Adipocyte (in vitro differentiated cells): ENCODE data around the gene RASD1.
"Not testable (repeated sequence)": the region's sequence is repeated elsewhere in the genome, so short reads cannot be mapped to it uniquely, and the experiment has no call there.

Source experiments
- DNase-seq: peaks from one replicate; pipeline ENCODE4 v3.0.0-alpha.2; 2015; ENCODE audit warnings: low read depth
- H3K27me3 ChIP-seq: replicated peaks from 2 replicates; pipeline ENCODE4 v1.7.0; 2013; ENCODE audit warnings: mild to moderate bottlenecking, low read length, moderate library complexity; ENCODE audit not compliant: control insufficient read depth, insufficient read depth
- H3K36me3 ChIP-seq: 2 replicates; pipeline ENCODE4 v1.7.0; 2013; ENCODE audit warnings: low read length, mild to moderate bottlenecking, moderate library complexity; ENCODE audit not compliant: control insufficient read depth, insufficient read depth, severe bottlenecking
- H3K4me1 ChIP-seq: 2 replicates; pipeline ENCODE4 v1.7.0; 2013; ENCODE audit warnings: mild to moderate bottlenecking, low read length, moderate library complexity; ENCODE audit not compliant: control insufficient read depth, insufficient read depth
- H3K4me3 ChIP-seq: 2 replicates; pipeline ENCODE4 v1.7.0; 2013; ENCODE audit warnings: mild to moderate bottlenecking, low read length, moderate library complexity
- H3K9ac ChIP-seq: 2 replicates; pipeline ENCODE4 v1.7.0; 2013; ENCODE audit warnings: mild to moderate bottlenecking, low read length, moderate library complexity
- H3K9me3 ChIP-seq: 2 replicates; pipeline ENCODE4 v1.7.0; 2013; ENCODE audit warnings: mild to moderate bottlenecking, low read length, moderate library complexity; ENCODE audit not compliant: control insufficient read depth

The RASD1 gene

DNA sequence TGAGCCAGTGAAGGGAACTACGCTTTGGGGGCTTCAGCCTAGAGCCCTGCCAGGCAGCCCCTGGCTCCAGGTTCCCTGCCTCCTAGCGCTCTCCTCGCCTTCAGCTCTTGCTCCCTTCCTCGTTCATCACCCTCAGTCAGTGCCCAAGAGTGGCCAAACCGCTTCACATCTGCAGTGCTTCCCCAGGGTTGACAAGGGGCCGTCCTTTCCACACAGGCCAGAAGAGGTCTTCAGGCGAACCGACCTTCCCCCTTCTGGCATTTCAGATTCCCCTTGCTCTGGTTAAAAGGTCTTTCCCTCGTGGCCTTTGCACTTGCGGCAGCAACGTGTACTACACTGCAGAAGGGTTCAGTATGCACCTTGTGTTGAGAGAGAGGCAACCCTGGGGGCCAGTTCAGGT, 4.1 kb downstream of the RASD1 start:
- DNase-seq = no peak
- H3K36me3 ChIP-seq = peaks cover 35% of the 10 kb centered on the region
- no peaks in the 10 kb centered on the region for H3K27me3 ChIP-seq
- no peaks in the 10 kb centered on the region for H3K9me3 ChIP-seq
- H3K9ac ChIP-seq = no peak overlapping the region
- peaks cover 18% of the 10 kb centered on the region for H3K4me1 ChIP-seq
- H3K4me3 ChIP-seq = no peak overlapping the region

DNA sequence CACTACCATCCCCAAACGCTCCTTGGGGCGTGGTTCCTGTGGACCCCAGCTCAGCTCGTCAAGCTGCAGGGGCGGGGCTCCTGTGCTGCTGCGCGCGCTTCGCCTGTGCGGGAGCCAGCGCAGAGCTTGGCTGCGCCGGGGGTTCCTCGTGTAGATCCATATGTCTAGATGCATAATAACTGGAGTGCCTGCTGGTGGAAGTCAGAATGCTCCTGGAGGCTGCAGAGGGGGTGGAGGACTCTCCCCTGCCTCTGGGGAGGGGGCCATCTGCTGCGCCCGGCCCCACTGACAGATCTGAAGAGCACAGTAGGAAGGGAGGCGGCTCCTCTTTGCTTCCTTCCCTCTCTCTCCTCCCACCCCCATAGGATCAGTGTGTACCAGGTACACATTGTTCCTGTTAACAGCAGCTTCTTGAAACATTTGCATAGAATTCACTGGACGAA, 4.6 kb downstream of the RASD1 start:
- no peaks in the 10 kb centered on the region for H3K9me3 ChIP-seq
- H3K4me1 ChIP-seq = peaks cover 16% of the 10 kb centered on the region
- peaks cover 35% of the 10 kb centered on the region for H3K36me3 ChIP-seq
- H3K27me3 ChIP-seq = no peaks in the 10 kb centered on the region
- H3K4me3 ChIP-seq = no peak overlapping the region
- H3K9ac ChIP-seq = no peak overlapping the region
- DNase-seq = no peak

DNA sequence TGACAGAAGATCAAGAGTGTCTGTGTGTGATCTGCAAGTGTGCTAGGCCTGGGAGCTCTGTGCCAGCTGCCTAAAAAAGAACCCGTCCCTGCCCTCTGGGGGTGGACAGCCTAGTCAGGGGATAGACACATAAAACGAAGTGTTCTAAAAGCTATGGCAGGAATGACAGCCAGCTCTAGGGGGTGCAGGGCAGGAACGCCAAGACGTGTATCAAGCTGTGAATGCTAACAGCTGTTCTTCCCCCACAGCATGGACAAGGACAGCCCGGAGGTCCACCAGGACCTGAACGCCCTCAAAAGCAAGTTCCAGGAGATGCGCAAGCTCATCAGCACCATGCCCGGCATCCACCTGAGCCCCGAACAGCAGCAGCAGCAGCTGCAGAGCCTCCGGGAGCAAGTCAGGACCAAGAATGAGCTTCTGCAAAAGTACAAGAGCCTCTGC, 5.1 kb downstream of the RASD1 start:
- Histone ChIP-seq H3K9ac (no peak overlapping the region), H3K4me1 (peaks cover 16% of the 10 kb centered on the region), H3K27me3 (no peaks in the 10 kb centered on the region), H3K9me3 (no peaks in the 10 kb centered on the region), H3K36me3 (peaks cover 35% of the 10 kb centered on the region), H3K4me3 (no peak overlapping the region)
- DNase-seq = no peak

DNA sequence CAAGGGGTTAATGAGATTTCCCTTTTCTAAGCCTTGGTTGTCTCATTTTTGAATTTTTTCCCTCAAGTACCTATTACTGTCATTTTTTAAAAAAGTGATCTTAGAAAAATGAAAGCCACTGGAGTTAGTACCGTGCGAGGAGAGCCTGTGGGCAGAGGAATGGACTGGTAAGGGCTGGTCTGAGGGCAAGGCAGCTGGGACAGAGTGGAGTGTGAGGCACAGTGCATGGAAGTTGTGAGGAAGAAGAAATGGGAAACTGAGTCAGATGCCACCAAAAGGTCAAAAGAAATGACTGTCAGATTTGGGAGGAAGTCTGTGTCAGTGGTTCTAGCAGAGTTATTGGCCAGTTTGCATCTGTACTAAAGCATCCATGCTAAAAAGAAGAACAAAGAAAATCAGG, 8.2 kb downstream of the RASD1 start:
- no peaks in the 10 kb centered on the region for H3K27me3 ChIP-seq
- no peak for DNase-seq
- no peaks in the 10 kb centered on the region for H3K9me3 ChIP-seq
- peaks cover 6% of the 10 kb centered on the region for H3K4me1 ChIP-seq
- H3K36me3 ChIP-seq = peaks cover 37% of the 10 kb centered on the region
- H3K4me3 ChIP-seq = no peak overlapping the region
- no peak overlapping the region for H3K9ac ChIP-seq

DNA sequence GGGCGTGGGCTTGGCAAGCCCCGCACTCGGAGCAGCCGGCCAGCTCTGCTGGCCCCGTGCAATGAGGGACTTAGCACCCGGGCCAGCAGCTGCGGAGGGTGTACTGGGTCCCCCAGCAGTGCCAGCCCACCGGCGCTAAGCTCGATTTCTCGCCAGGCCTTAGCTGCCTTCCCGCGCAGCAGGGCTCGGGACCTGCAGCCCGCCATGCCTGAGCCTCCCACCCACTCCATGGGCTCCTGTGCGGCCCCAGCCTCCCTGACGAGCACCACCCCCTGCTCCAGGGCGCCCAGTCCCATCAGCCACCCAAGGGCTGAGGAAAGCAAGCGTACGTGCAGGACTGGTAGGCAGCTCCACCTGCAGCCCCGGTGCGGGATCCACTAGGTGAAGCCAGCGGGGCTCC, 9.8 kb downstream of the RASD1 start:
- peaks cover 26% of the 10 kb centered on the region for H3K36me3 ChIP-seq
- H3K9ac ChIP-seq, H3K4me3 ChIP-seq, DNase-seq, H3K9me3 ChIP-seq, H3K4me1 ChIP-seq, H3K27me3 ChIP-seq: not testable (repeated sequence)

DNA sequence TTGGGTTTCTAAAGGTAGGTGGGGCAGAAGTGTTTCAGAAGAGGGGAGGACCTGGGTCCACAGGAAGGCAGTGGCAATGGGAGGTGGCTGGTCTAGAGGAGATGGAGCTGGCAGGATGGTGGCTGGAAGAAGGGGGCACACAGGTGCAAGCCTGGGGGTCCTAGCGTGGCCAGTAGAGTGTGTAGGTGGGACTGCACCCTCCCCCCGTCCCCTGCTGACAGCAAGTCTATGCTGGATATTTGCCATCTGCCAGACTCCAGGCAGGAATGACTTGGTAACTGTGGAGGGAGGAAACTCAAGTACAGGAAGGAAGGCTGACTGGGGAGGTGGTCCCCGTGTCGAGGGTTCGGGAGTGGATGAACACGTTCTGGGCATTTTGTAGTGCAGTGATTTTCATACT, 10.8 kb downstream of the RASD1 start:
- Histone ChIP-seq H3K27me3 (no peaks in the 10 kb centered on the region), H3K36me3 (peaks cover 19% of the 10 kb centered on the region), H3K4me1 (peaks cover 4% of the 10 kb centered on the region), H3K4me3 (no peak overlapping the region), H3K9me3 (no peaks in the 10 kb centered on the region), H3K9ac (no peak overlapping the region)
- no peak for DNase-seq

DNA sequence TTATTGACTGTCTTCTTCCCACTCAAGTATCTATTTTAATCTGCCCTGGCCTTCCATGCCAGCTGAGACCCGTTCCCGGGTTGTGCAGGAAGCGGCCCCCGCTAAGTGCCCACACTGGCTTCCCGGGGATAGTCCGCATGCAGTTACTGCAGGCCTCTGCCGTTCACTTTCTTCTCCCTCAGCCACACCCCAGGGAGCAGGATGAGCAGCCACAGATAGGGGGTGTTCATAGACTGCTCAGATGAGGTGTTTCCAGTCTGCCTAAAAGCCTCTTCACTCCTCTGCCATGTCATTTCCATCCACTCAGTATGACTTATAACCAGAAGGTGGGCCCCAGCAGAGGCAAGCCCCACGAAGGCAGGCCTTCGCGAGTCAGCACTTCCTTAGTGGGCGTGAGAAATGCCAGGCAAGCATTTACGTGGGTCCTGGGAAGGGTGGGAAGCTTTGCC, 11.7 kb downstream of the RASD1 start:
- Histone ChIP-seq H3K9me3 (no peaks in the 10 kb centered on the region), H3K9ac (peak overlapping the region; percentile 6), H3K4me1 (peaks cover 4% of the 10 kb centered on the region), H3K36me3 (peaks cover 21% of the 10 kb centered on the region), H3K4me3 (no peak overlapping the region), H3K27me3 (no peaks in the 10 kb centered on the region)
- DNase-seq = no peak

DNA sequence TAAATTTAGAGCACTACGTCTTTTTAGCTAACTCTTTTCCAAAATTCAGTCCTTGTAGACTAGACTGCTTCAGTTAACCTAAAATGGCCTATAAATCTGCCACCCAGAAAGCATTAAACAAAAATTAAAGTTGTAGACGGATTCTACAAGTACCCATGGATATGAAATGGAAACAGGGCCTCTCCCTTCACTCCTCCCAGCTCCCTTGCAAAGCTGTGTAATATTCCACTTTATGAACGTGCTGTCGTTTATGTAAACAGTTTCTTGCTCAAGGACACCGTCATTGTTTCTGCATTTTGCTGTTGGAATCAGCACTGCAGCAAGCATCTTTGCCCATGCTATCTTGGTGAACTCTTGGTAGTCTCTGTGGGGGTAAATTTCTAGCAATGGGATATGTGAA, 14.3 kb downstream of the RASD1 start:
- Histone ChIP-seq H3K9ac (no peak overlapping the region), H3K4me3 (no peak overlapping the region), H3K36me3 (peaks cover 9% of the 10 kb centered on the region), H3K4me1 (peaks cover 24% of the 10 kb centered on the region), H3K27me3 (no peaks in the 10 kb centered on the region), H3K9me3 (no peaks in the 10 kb centered on the region)
- no peak for DNase-seq

DNA sequence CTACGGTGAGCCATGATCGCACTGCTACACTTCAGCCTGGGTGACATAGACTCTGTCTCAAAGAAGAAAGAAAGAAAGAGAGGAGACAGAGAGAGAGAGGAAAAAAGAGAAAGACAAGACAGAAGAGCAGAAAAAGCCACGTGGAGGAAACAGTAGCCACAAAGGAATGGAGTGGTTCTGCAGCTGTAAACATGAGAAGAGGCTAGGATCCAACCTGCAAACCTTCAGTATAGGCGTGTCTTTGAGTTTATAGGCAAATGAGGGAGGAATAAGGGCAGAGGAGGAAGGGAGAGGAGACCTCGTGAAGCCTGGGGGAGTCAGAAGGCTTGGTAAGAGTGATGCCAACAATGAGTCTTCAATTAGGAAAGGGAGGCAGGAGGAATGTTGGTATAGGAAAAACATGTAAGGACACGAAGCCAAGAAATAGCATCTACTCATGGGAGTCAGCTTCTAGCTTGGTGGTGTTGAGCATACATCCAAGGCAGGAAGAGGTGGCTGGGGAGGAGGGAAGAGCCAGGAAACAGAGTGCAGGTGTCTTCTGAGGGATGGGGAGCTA, 15.5 kb downstream of the RASD1 start:
- Histone ChIP-seq H3K9me3 (no peaks in the 10 kb centered on the region), H3K4me1 (peaks cover 24% of the 10 kb centered on the region), H3K4me3 (no peak overlapping the region), H3K9ac (no peak overlapping the region), H3K36me3 (peaks cover 9% of the 10 kb centered on the region), H3K27me3 (no peaks in the 10 kb centered on the region)
- DNase-seq = no peak

DNA sequence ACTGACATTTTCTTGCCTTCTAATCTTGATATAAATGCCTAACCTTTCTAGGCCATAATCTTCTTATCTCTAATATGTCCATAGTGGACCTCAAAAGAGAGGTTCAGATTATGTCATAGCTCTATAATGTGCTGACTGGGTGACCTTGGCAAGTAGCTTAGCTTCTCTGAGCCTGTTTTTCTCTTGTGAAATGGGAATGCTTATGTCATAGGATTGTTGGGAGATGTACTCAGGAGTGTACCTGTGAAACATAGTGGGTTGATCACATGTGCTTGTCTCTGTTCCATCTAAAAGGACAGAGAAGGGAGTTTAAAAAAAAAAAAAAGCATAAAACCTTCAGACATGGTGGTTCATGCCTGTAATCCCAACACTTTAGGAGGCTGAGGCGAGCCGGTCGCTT, 17.0 kb downstream of the RASD1 start:
- H3K36me3 ChIP-seq = peaks cover 4% of the 10 kb centered on the region
- H3K9ac ChIP-seq = no peak overlapping the region
- no peak overlapping the region for H3K4me3 ChIP-seq
- H3K27me3 ChIP-seq = no peaks in the 10 kb centered on the region
- DNase-seq = no peak
- H3K4me1 ChIP-seq = peaks cover 38% of the 10 kb centered on the region
- H3K9me3 ChIP-seq = no peaks in the 10 kb centered on the region

DNA sequence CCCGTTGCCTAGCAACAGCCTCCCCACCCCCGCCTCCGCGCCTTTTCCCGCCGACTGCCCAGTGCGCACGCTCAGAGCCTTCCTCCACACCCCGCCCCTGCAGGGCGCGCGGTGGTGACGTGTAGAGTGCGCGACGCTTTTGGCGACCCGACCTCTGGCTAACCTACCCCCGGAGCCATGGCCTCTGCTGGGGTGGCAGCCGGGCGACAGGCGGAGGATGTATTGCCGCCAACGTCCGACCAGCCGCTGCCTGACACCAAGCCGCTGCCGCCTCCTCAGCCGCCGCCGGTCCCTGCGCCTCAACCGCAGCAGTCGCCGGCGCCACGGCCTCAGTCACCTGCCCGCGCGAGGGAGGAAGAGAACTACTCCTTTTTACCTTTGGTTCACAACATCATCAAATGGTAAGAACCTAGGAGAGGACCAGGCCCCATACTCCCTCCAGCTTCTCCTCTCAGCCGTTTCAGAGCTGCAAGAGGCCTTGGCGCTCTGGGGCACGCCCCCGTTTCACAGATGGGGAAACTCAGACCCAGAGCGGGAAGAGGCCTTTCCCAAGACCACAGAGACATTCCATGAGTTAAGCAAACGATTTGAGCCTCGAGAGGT, 19.2 kb downstream of the RASD1 start, which contains the start of gene MED9:
Gene MED9 (plus strand): TSS at position 136 of the 603 bp plus-strand sequence. CDS start 42 bp downstream, at position 178.
- Histone ChIP-seq H3K4me3 (peak within 1 kb of the TSS; percentile 93), H3K27me3 (no peaks in the 10 kb centered on the region), H3K9ac (peak within 1 kb of the TSS; percentile 98), H3K9me3 (no peaks in the 10 kb centered on the region), H3K4me1 (peaks cover 44% of the 10 kb centered on the region), H3K36me3 (peaks cover 3% of the 10 kb centered on the region)
- DNase-seq = peak; percentile 96
